ENCODE data around the gene ZSCAN22.

DNA sequence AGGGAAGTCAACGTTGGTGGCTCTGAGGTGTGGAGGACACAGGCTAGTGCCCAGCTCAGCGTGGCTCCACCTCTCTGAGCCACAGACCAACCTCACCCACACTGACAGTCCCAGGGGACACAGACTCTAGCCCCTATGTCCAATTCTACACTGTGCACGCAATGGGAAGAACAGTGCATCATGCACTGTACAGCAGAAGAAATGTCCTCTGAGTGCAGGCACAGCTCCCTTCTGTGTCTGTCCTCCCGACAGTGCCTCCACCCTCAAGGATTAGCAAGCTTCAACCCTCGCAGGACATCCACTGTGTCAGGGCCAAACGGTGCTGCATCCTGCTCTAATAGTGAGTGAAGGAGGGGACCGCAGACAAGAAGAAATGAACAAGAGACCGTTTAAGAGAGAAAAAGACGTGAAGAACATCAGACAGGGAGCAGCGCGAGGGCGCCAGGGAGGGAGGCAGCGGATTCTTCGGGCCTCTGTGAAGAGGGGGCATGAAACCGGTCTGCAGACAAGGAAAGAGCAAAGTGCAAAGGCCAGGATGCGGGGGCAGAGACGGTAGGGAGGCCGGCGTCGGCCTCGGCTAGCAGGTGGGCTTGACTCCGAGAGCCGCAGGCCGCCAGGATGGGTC, 53.4 kb downstream of the ZSCAN22 start:
- TF ChIP-seq, protein P1, sequence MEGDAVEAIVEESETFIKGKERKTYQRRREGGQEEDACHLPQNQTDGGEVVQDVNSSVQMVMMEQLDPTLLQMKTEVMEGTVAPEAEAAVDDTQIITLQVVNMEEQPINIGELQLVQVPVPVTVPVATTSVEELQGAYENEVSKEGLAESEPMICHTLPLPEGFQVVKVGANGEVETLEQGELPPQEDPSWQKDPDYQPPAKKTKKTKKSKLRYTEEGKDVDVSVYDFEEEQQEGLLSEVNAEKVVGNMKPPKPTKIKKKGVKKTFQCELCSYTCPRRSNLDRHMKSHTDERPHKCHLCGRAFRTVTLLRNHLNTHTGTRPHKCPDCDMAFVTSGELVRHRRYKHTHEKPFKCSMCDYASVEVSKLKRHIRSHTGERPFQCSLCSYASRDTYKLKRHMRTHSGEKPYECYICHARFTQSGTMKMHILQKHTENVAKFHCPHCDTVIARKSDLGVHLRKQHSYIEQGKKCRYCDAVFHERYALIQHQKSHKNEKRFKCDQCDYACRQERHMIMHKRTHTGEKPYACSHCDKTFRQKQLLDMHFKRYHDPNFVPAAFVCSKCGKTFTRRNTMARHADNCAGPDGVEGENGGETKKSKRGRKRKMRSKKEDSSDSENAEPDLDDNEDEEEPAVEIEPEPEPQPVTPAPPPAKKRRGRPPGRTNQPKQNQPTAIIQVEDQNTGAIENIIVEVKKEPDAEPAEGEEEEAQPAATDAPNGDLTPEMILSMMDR (IDR thresholded peaks at IDR 0.05; ENCODE audit: low read length), result no peak
- no peak for TF ChIP-seq EZH2 (IDR thresholded peaks at IDR 0.05; ENCODE audit: borderline replicate concordance, low read length)

Data from OCI-LY1 (cell line).